Measurements from ENCODE around the gene DCXR. TPM values are rescaled to one million over a fixed set of nuclear protein-coding genes. Genes with fewer than 3 reads are reported as not detected.

The DCXR gene
- total and polyA plus RNA-seq, 10 of the 15 experiments (the other 5 are each of a cell fraction or from before 2014, with no cell fraction given), result 12.3 to 139 (median 88.9) TPM

DNA sequence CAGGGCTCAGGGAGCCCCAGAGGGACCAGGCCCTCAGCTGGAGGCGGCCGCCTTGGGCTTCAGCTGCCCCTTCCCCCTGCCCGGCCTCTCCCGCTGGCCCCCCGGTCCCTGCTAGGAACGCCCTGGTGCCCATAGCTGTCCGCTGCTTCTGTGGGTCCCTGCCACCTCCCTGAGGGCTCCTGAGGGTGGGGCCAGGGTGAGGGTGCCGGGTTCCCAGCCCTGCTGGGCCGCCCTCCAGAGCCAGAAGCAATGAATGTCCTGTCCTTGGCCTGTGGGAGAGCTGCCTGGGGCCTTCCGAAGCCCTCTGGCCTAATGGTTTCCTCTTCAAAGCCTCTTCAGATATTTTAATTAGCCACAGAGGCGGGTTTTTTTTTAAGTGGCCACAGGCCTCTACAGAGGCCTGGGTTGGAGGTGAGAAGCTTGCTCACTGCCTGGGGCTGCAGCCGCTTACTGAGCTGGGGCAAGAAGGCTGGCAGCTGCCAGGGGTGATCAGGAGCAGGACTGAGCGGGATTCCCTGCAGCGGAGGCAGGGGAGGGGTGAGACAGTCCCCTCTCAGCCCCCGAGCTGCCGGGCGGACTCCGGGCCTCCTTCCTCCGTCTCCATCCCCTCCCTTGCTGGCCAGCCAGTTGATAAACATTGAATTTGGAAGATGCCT is 24.7 kb downstream of the DCXR start:
- RAD21 ChIA-PET (ENCODE audit: unreplicated experiment), result no interaction called here
- no TSS peak for BruUV-seq (replicated peaks)
- in situ Hi-C loops (cut with MboI) (no loop called here), intact Hi-C loops (cut with micrococcal nuclease; ENCODE audit: unreplicated experiment) (no loop called here)
- no peak overlapping the region for H3K4me3 ChIP-seq
- no peak for ATAC-seq
- SMC1A ChIA-PET (ENCODE audit: uncharacterized antibody, unreplicated experiment), result no interaction called here
- no peaks in the 10 kb centered on the region for H3K27me3 ChIP-seq (replicated peaks in 1 of 2; ENCODE audit: control insufficient read depth in 2 of 2, insufficient read depth in 2 of 2, low read length in 1 of 2)
- H4K20me1 ChIP-seq (ENCODE audit: control insufficient read depth, insufficient read depth), result no peaks in the 10 kb centered on the region
- H3K4me2 ChIP-seq (ENCODE audit: control insufficient read depth, insufficient read depth), result no peak overlapping the region
- no peaks in the 10 kb centered on the region for H3K79me2 ChIP-seq (ENCODE audit: control insufficient read depth, insufficient read depth, low read length)
- TF ChIP-seq KAT2A (conservative IDR thresholded peaks at IDR 0.05; ENCODE audit: control insufficient read depth, low read depth, low read length) (no peak), RCOR1 (conservative IDR thresholded peaks at IDR 0.05; ENCODE audit: low read depth, low read length) (no peak), TARDBP (IDR thresholded peaks at IDR 0.05; ENCODE audit: borderline replicate concordance) (no peak), NR2C2 (IDR thresholded peaks at IDR 0.05; ENCODE audit: borderline replicate concordance, control insufficient read depth, insufficient read length, low read depth) (no peak), EP300 (IDR thresholded peaks at IDR 0.05; ENCODE audit: borderline replicate concordance in 1 of 2, control insufficient read depth in 1 of 2, low read depth in 2 of 2, low read length in 2 of 2) (no peak), SREBF2 (IDR thresholded peaks at IDR 0.05; ENCODE audit: low read length) (no peak), TCF7 (IDR thresholded peaks at IDR 0.05; ENCODE audit: borderline replicate concordance) (no peak), ASH2L (IDR thresholded peaks at IDR 0.05; ENCODE audit: borderline replicate concordance, low read depth) (no peak)
- TF ChIP-seq, protein P1, sequence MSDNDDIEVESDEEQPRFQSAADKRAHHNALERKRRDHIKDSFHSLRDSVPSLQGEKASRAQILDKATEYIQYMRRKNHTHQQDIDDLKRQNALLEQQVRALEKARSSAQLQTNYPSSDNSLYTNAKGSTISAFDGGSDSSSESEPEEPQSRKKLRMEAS (IDR thresholded peaks at IDR 0.05; ENCODE audit: low read depth, low read length), result no peak
- TF ChIP-seq, protein P2, sequence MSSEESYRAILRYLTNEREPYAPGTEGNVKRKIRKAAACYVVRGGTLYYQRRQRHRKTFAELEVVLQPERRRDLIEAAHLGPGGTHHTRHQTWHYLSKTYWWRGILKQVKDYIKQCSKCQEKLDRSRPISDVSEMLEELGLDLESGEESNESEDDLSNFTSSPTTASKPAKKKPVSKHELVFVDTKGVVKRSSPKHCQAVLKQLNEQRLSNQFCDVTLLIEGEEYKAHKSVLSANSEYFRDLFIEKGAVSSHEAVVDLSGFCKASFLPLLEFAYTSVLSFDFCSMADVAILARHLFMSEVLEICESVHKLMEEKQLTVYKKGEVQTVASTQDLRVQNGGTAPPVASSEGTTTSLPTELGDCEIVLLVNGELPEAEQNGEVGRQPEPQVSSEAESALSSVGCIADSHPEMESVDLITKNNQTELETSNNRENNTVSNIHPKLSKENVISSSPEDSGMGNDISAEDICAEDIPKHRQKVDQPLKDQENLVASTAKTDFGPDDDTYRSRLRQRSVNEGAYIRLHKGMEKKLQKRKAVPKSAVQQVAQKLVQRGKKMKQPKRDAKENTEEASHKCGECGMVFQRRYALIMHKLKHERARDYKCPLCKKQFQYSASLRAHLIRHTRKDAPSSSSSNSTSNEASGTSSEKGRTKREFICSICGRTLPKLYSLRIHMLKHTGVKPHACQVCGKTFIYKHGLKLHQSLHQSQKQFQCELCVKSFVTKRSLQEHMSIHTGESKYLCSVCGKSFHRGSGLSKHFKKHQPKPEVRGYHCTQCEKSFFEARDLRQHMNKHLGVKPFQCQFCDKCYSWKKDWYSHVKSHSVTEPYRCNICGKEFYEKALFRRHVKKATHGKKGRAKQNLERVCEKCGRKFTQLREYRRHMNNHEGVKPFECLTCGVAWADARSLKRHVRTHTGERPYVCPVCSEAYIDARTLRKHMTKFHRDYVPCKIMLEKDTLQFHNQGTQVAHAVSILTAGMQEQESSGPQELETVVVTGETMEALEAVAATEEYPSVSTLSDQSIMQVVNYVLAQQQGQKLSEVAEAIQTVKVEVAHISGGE (CRISPR knock-in tag; IDR thresholded peaks at IDR 0.05), result no peak
- TF ChIP-seq, protein P3, sequence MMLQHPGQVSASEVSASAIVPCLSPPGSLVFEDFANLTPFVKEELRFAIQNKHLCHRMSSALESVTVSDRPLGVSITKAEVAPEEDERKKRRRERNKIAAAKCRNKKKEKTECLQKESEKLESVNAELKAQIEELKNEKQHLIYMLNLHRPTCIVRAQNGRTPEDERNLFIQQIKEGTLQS (IDR thresholded peaks at IDR 0.05; ENCODE audit: borderline replicate concordance, extremely low read depth, low read depth, low read length), result no peak
- H3K9ac ChIP-seq (ENCODE audit: control insufficient read depth, insufficient read depth, low read length), result no peak overlapping the region
- no peaks in the 10 kb centered on the region for H3K4me1 ChIP-seq (ENCODE audit: control insufficient read depth, insufficient read depth, low read length)
- no peak overlapping the region for H2AFZ ChIP-seq (ENCODE audit: control insufficient read depth, low read depth, low read length)
- DNase-seq (ENCODE audit: low read depth, low spot score), result no peak
- no peak for FAIRE-seq
- POLR2A ChIA-PET, result no interaction called here
- CTCF ChIA-PET, result interaction anchor here (1.3 kb wide), 1 partner anchor 53 kb away, joined by 3 read pairs; no protein-coding TSS in a partner anchor
- H3K36me3 ChIP-seq (ENCODE audit: control insufficient read depth in 2 of 2, insufficient read depth in 2 of 2, low read length in 1 of 2), result no peaks in the 10 kb centered on the region
- no peak overlapping the region for H3K27ac ChIP-seq (ENCODE audit: control insufficient read depth, insufficient read depth)
- WGBS (ENCODE audit: insufficient coverage, insufficient replicate concordance, low lambda C conversion rate, missing lambda C conversion rate), result 89% methylated on average over 17 of the region's 19 CpGs
- no peaks in the 10 kb centered on the region for H3K9me3 ChIP-seq (replicated peaks; ENCODE audit: control insufficient read depth, insufficient read depth, low read length)
